HG03439 (cell line): ENCODE results near the gene MFSD6.
"Not testable (repeated sequence)": the region's sequence is repeated elsewhere in the genome, so short reads cannot be mapped to it uniquely, and the experiment has no call there.

Source experiments
- ATAC-seq: cut with Tn5 transposase; IDR thresholded peaks from one replicate; pipeline ENCODE4 v1.9.1; 2021; ENCODE audit warnings: mild to moderate bottlenecking, moderate library complexity; ENCODE audit not compliant: unreplicated experiment

MFSD6 gene

GRCh38 chr2:190407662-190408537 is at the start of gene MFSD6:
MFSD6 (plus strand) TSS chr2:190408355; CDS start chr2:190436030, 27,675 bp downstream.
- peak; percentile 52 for ATAC-seq

GRCh38 chr2:190358655-190359448 is 49.3 kb upstream of the MFSD6 start:
- not testable (repeated sequence) for ATAC-seq

- no peak for ATAC-seq
Observed at GRCh38 chr2:190360561-190360960, 47.6 kb upstream of the MFSD6 start.

DNA sequence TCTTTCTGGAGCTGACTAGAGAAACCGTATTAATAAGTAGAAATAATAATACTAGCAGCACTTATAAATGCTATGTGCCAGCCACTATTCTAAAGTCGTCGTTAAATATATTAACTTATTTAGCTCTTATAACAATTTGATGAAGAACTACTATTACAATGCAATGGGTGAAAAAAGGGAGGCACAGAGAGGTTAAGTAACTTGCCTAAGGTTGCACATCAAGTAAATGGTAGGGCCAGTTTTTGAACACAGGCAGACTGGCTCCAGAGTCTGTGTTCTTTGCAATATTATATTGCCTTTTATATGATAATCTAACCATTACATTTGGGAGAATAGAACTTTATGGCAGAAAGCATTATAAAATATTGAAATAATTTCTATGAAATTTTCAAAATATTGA is 47.2 kb upstream of the MFSD6 start:
- no peak for ATAC-seq

DNA sequence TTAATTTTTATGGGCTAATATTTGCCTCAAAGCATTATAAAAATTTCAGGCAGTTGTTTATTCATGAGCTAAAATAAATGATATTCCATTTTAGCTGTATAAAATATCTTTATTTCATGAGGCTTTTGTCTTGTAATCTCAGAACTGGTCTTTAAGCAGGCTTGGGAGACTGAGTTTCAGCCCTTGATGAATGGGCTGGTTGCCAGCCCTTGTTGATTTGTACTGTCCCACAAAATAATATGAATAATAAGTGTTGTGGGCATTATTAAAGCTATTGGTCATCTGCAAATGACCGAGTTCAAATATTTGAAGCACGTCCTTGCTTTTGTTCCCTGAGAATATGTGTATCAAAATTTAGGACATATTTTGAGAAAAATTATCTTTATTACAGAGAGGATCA is 46.6 kb upstream of the MFSD6 start:
- no peak for ATAC-seq

DNA sequence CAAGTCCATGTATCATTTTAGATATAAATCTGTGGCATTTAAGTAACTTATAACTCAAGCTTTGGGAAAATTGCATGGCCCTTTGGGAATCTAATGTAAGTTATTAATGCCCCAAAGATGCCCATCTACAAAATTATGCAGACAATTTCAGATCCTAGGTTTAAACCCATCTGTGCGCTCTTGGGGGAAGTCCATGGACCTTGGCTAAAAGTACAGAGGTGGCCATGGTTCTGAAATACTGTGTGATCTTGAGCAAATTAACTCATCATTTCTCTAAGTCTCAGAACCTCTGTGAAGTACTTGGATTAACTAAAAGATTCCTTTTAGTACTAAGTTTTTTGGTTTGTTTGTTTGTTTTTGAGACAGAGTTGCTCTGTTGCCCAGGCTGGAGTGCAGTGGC is 45.3 kb upstream of the MFSD6 start:
- ATAC-seq: no peak

- no peak for ATAC-seq
Observed at GRCh38 chr2:190365499-190366204, 42.5 kb upstream of the MFSD6 start.

GRCh38 chr2:190366248-190366753 is 41.9 kb upstream of the MFSD6 start:
- no peak for ATAC-seq

GRCh38 chr2:190367091-190367490 is 41.1 kb upstream of the MFSD6 start:
- no peak for ATAC-seq

DNA sequence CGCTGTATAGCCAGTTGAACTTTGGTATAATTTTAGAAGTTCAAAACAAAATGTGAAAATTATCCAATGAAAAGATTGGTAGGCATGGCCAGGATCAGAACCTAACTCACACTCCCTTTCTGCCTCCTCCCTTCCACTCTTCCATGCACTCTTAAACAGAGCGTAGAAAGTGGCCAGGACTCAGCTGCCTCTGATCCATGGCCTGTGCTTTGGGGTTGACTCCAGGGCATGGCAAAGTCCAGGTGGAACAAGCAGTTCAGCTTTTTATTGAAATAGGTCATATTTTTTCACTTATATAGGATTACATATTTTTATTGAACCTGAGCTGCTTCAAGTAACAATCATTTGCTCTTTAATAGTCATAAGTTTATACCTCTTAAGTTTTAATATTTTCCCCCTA is 38.5 kb upstream of the MFSD6 start:
- ATAC-seq: no peak

DNA sequence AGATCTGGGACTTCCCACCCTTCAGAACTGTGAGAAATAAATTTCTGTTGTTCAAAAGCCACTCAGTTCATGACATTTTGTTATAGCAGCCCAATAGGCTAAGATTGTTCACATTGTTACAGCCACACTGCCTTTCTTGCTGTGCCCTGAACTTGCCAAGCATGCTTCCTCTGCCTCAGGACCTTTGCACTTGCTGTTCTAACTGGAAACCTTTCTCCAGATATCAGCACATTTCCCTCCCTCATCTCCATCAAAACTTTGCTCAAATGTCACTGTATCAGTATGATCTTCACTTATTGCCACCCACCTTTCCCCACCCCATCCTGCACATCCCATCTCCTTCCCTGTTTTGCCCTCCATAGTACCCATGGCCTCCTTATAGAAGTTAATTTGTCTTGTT is 32.1 kb upstream of the MFSD6 start:
- no peak for ATAC-seq

DNA sequence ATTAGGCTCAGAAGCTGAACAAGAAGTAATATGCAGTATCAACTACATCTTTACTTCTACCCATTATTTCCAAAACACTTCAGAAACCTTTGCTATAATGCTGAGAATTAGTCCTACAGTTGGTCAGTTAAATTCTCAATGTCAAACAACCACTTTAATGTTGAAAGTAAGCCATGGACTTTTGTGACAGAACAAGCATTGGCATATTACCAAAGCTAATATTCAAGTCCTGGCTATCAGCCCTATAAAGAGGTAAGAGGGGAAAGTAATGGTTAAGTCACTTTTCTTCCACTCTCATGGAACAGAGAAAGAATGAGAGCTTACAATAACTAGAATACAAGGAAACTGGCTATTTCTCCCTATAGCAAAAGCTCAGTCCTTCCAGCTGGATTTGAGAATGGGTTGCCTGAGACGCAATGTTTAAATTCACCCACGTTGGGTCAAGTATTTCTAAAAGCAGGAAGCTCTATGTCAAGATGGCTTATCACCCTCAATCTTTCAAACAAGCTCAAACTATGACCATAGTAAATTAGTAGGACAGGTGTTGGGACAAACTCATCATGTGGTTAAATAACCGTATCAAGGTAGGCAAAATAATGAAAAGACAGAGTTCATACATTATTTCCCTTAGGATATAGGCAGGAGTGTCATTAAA is 31.4 kb upstream of the MFSD6 start:
- no peak for ATAC-seq

DNA sequence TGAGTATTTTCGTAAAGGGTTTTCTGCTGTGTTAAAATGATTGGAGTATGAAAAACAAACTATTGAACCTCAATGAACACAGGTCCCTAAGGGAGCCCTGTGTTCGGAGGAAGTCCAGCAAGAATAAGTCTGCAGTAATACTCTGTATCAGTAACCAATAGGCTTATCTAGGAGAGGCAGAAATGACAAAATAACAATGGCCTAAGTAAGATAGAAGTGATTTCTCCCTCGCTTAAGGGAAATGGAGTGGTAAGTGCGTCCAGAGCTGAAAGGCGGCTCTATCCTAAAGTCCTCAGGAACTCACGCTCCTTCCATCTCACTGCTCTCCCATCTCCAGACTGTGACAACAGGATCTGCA is 29.3 kb upstream of the MFSD6 start:
- no peak for ATAC-seq

- ATAC-seq: no peak
Observed at GRCh38 chr2:190379249-190379964, 28.7 kb upstream of the MFSD6 start.

- ATAC-seq: no peak
Observed at GRCh38 chr2:190380962-190381412, 27.2 kb upstream of the MFSD6 start.

DNA sequence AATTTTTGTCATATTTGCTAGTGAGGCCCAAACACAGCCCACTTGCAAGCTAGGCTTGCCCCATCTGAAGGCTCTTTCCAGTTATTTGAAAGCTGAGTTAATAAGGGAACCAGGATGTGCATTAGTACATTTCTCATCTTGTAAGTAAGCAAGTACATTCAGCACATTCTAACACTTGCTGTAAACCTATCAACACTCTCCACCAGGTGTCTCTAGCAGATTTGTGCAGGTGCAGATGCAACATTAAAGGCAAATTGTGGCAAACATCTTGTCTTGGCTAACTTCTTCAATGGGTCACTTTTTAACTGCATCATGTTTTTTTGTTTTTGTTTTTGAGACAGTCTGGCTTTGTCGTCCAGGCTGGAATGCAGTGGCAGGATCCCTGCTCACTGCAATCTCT is 25.3 kb upstream of the MFSD6 start:
- ATAC-seq: peak; percentile 76

- no peak for ATAC-seq
Observed at GRCh38 chr2:190387422-190387821, 20.7 kb upstream of the MFSD6 start.

GRCh38 chr2:190396271-190396670 is 11.9 kb upstream of the MFSD6 start:
- ATAC-seq: no peak

DNA sequence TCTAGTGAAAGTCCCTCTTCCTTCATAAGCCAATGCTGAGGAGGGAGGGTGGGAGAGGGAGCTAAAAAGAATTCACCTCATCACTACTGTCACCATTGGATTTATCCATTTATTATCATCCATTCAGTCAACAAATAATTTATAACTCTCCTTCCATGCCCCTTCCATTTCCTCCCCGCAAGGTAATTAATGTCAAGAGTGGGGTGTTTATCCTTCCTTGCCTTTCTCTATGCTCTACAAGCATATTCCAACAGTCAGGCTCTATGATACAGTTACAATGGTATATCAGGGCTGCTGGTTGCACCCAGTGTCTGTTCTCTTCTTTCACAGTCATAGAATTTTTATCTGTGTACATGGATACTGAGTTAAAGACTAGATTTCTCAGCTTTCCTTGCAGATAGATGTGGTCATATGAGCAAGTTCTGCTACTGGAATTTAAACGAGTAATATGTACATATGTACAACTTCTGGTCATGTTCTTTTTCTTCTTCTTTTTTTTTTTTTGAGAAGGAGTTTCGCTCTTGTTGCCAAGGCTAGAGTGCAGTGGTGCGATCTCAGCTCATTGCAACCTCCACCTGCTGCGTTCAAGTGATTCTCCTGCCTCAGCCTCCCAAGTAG is 5.1 kb upstream of the MFSD6 start:
- ATAC-seq: no peak

DNA sequence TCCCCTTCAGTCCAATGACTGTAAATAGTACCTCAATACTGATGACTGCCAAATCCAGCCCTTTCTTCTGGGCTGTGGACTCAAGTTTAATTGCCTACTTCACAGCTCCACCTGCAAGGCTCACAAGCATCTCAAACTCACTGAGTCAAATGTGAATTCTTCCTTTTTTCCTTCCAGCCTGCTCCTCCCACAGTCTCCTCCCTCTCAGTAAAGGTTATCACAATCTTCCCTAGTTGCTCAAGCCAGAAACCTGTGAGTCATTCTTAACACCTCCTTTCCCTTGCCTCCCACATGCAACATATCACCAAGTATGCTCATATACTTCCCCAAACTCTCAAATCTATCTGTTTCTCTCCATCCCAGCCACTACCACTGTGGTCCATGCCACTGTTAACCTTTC is 3.7 kb upstream of the MFSD6 start:
- ATAC-seq: no peak
